Activated naive CD8-positive, alpha-beta T cell treated with anti-CD3 and anti-CD28 coated beads for 36 hours (primary cell): ENCODE results near the gene ARSJ. TPM values are rescaled to one million over a fixed set of nuclear protein-coding genes. Genes with fewer than 3 reads are reported as not detected.
A peak's percentile ranks its signal among the peaks of the same experiment; 100 is the strongest.

Experiments
- DNase-seq: peaks from one replicate; pipeline ENCODE4 v3.0.0; 2021
- H3K27ac Mint-ChIP-seq: one replicate; pipeline ENCODE4 v1.8.0; 2022; ENCODE audit warnings: mild to moderate bottlenecking, moderate library complexity, mixed read lengths
- H3K27me3 Mint-ChIP-seq: one replicate; pipeline ENCODE4 v1.8.0; 2022; ENCODE audit warnings: mild to moderate bottlenecking, mixed read lengths
- H3K36me3 Mint-ChIP-seq: one replicate; pipeline ENCODE4 v1.8.0; 2021; ENCODE audit warnings: mild to moderate bottlenecking, mixed read lengths
- H3K4me1 Mint-ChIP-seq: one replicate; pipeline ENCODE4 v1.8.0; 2021; ENCODE audit warnings: mixed read lengths
- H3K4me3 Mint-ChIP-seq: one replicate; pipeline ENCODE4 v1.8.0; 2022; ENCODE audit warnings: mild to moderate bottlenecking, moderate library complexity, mixed read lengths
- H3K9me3 Mint-ChIP-seq: one replicate; pipeline ENCODE4 v1.8.0; 2022; ENCODE audit warnings: mixed read lengths
- total RNA-seq, 2 experiments: library from RNA; stranded (reverse); gene quantifications; one replicate each; pipeline ENCODE4 v1.2.3, GENCODE V29; 2021

ARSJ gene
- total RNA-seq, 2 experiments from 2014 or later: not detected

DNA sequence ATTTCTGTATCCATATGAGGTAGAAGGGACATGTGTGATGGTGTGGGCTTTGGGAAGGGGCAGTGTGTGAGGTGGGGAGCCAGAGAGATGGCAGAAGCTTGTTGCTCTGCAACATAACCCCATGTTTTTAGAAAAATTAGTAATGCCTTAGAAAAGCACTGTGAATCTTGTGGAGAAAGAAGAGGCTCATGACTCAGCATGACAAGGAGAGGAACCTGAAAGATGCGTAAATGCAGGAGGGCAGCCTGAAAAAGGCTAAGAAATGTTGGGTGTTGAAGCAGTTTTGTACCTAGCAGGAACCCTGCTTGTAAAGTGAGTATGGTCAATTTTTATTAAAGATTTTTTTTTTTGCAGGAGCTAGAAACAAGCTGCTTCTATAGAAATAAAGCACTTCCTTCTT lies 59.8 kb downstream of the ARSJ start:
- H3K9me3 Mint-ChIP-seq: no peaks in the 10 kb centered on the region
- H3K36me3 Mint-ChIP-seq: no peaks in the 10 kb centered on the region
- DNase-seq: no peak
- H3K27ac Mint-ChIP-seq: no peak overlapping the region
- H3K4me3 Mint-ChIP-seq: no peak overlapping the region
- H3K27me3 Mint-ChIP-seq: no peaks in the 10 kb centered on the region
- peaks cover 6% of the 10 kb centered on the region for H3K4me1 Mint-ChIP-seq

GRCh38 chr4:113919145-113919544 lies 60.3 kb downstream of the ARSJ start:
- H3K4me3 Mint-ChIP-seq: no peak overlapping the region
- DNase-seq: no peak
- no peaks in the 10 kb centered on the region for H3K36me3 Mint-ChIP-seq
- peaks cover 6% of the 10 kb centered on the region for H3K4me1 Mint-ChIP-seq
- H3K27me3 Mint-ChIP-seq: no peaks in the 10 kb centered on the region
- no peaks in the 10 kb centered on the region for H3K9me3 Mint-ChIP-seq
- H3K27ac Mint-ChIP-seq: no peak overlapping the region

DNA sequence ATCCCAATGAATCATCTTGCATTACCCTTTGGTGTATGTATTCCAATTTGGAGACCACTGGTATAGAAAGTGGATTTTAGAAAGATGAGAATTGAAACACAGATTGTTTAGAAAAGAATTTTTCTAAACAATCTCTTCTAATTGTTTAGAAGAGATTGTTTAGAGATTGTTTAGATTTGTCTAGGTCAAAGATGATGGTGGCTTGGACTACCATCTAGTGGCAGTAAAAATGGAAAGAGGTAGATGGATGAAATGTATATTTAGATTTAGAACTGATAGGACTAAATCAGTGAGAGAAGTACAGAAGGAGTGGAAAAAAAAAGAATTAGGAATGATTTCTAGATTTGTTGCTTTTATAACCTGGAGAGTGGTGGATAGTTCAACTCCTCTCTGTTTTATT lies 70.6 kb downstream of the ARSJ start:
- H3K4me1 Mint-ChIP-seq: peaks cover 20% of the 10 kb centered on the region
- H3K36me3 Mint-ChIP-seq: peaks cover 3% of the 10 kb centered on the region
- H3K4me3 Mint-ChIP-seq: no peak overlapping the region
- peaks cover 8% of the 10 kb centered on the region for H3K9me3 Mint-ChIP-seq
- H3K27ac Mint-ChIP-seq: no peak overlapping the region
- H3K27me3 Mint-ChIP-seq: no peaks in the 10 kb centered on the region
- DNase-seq: no peak

- Mint-ChIP-seq H3K36me3 (peaks cover 6% of the 10 kb centered on the region), H3K4me1 (peaks cover 25% of the 10 kb centered on the region), H3K9me3 (peaks cover 8% of the 10 kb centered on the region), H3K27ac (no peak overlapping the region), H3K27me3 (no peaks in the 10 kb centered on the region), H3K4me3 (no peak overlapping the region)
- DNase-seq: no peak
Observed at GRCh38 chr4:113907559-113907958, 71.9 kb downstream of the ARSJ start.

GRCh38 chr4:113905301-113905700 lies 74.1 kb downstream of the ARSJ start:
- peaks cover 35% of the 10 kb centered on the region for H3K4me1 Mint-ChIP-seq
- H3K36me3 Mint-ChIP-seq: peaks cover 6% of the 10 kb centered on the region
- no peak for DNase-seq
- H3K27ac Mint-ChIP-seq: no peak overlapping the region
- H3K4me3 Mint-ChIP-seq: no peak overlapping the region
- peaks cover 8% of the 10 kb centered on the region for H3K9me3 Mint-ChIP-seq
- H3K27me3 Mint-ChIP-seq: no peaks in the 10 kb centered on the region

DNA sequence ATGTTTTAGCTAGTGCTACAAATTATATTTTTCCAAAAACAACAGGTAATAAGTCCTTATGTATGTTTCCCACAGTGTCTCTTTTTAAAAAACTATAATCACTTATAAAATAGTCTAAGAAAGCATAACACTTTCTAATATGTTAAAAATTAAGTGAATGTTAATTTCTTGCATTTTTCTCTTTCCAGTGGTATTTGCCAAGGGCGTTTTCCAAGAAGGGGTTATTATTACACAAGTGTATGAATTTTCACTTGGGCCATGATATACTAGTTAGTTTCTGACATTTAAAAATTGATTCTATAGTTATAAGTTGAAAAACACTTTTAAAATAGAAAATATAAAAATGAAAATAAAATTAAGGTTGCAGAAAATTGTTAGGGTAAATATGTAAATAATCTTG lies 74.6 kb downstream of the ARSJ start:
- H3K36me3 Mint-ChIP-seq: peaks cover 8% of the 10 kb centered on the region
- H3K4me3 Mint-ChIP-seq: no peak overlapping the region
- DNase-seq: no peak
- no peaks in the 10 kb centered on the region for H3K27me3 Mint-ChIP-seq
- no peak overlapping the region for H3K27ac Mint-ChIP-seq
- H3K9me3 Mint-ChIP-seq: peaks cover 8% of the 10 kb centered on the region
- peaks cover 38% of the 10 kb centered on the region for H3K4me1 Mint-ChIP-seq

DNA sequence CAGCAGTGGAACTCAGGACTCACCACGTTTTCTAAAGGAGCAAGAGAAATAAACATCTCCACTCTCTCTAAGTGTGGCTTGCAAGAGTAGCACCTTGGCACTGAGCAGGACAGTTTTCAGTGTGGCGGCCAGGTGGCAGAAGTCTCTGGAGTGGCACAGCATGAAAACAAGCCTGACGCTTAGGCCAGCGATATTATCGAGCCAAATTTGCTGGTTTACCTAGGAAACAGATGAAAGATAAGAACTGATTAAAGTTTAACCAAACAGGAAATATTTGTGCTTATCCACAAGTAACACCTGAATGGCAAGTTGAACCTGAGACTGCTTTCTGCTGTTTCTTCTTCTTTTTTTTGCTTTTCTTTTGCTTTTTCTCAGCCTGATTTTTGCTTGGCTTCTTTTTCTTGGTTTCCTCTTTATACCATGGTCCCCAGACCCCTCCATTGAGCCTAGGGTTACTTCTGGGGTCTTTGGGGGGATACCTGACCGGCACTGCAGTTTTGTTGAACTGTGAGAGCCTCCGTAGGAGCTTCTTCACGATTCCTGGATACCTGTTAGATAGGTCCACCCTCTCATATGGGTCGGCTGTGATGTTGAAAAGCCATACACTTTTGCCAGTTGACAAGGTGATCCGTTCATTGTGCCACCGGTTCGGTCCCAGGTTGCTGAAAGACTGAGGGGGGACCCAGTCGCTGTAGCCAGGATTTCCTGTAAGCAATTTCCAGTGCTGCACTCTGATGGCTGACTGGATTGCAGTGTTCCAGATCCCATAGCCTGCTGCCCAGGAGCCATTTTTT lies 77.3 kb downstream of the ARSJ start:
- Mint-ChIP-seq H3K9me3 (peaks cover 1% of the 10 kb centered on the region), H3K4me1 (peaks cover 54% of the 10 kb centered on the region), H3K4me3 (peak overlapping the region; percentile 61), H3K36me3 (peaks cover 11% of the 10 kb centered on the region), H3K27ac (peak overlapping the region; percentile 89), H3K27me3 (no peaks in the 10 kb centered on the region)
- peak; percentile 48 for DNase-seq

DNA sequence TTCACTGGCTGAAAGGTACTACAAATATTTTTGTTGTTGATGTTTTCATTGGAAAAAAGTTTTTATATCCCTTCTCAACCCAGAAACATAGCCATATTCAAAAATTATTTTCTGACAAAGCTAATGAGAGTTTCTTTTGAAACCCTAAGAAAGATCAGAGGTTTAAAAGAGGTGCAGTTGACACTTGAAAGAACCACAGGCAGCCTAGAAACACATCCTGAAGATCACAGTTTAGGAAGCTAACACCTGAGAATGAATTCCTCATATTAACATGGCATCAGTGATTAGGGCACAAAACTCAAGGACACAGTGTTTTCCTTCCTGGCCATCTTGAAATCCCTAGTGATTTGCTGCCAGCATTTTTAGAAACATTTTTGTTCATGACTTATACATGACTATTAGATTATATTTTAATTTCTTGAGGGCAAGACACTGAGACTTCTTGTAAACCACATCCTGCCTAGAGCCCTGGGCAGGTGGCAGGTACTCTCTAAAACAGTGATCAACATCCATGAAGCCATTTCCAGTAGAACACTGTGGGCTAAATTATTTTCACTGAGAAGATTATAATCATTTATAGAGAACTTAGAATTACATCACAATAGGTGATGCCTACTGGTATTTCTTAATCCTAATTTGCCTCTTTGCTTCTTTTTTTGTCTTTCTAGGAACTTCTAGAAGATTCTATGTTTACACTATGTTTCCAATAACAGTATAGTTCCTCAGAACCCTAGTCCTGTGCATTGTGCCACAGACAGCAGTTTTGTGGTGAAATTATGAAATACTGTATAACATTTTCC lies 80.0 kb downstream of the ARSJ start:
- no peak overlapping the region for H3K4me3 Mint-ChIP-seq
- H3K27me3 Mint-ChIP-seq: no peaks in the 10 kb centered on the region
- DNase-seq: no peak
- peaks cover 42% of the 10 kb centered on the region for H3K4me1 Mint-ChIP-seq
- peaks cover 13% of the 10 kb centered on the region for H3K36me3 Mint-ChIP-seq
- H3K9me3 Mint-ChIP-seq: peaks cover 5% of the 10 kb centered on the region
- H3K27ac Mint-ChIP-seq: peak overlapping the region; percentile 83

DNA sequence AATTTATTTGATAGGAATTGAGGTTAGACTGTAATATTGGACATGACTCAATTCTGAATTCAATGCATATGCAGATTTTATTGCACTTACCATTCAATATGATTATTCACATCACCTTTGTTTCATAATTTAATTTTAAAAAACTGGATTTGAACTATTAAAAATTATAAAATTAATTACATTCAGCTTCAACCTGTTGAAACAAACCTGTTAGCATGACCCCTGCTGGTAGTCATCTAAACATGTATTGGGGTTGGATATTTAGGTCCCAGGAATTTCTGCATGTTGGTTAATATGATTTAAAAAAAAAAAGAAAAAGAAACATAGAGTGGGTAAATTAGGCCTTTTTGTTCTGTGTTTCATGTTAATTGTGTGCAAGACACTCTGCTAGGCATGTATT lies 85.9 kb downstream of the ARSJ start:
- H3K36me3 Mint-ChIP-seq: peaks cover 12% of the 10 kb centered on the region
- H3K9me3 Mint-ChIP-seq: peaks cover 11% of the 10 kb centered on the region
- no peak overlapping the region for H3K27ac Mint-ChIP-seq
- H3K4me3 Mint-ChIP-seq: no peak overlapping the region
- peaks cover 14% of the 10 kb centered on the region for H3K4me1 Mint-ChIP-seq
- no peaks in the 10 kb centered on the region for H3K27me3 Mint-ChIP-seq
- DNase-seq: no peak

DNA sequence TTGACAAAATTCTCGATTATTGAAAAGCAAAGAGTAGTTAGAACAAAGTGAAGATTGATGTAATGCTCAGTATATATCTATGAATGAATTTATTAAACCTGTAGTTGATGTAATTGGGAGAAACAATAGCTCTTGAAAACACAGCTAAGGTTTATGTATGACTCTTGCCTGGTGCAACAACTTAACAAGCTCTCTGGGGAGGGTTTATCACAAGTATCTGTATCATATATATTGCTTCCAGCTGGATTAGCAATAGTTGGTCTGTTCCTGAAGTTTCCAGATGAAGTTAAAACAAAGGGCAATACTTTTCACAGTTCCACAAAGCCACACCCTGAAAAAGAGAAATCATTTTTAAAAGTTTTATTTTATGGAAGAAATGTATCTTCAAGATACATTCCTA lies 91.4 kb downstream of the ARSJ start:
- Mint-ChIP-seq H3K27ac (no peak overlapping the region), H3K9me3 (peaks cover 16% of the 10 kb centered on the region), H3K36me3 (peaks cover 9% of the 10 kb centered on the region), H3K4me3 (no peak overlapping the region), H3K27me3 (no peaks in the 10 kb centered on the region), H3K4me1 (peaks cover 3% of the 10 kb centered on the region)
- no peak for DNase-seq

DNA sequence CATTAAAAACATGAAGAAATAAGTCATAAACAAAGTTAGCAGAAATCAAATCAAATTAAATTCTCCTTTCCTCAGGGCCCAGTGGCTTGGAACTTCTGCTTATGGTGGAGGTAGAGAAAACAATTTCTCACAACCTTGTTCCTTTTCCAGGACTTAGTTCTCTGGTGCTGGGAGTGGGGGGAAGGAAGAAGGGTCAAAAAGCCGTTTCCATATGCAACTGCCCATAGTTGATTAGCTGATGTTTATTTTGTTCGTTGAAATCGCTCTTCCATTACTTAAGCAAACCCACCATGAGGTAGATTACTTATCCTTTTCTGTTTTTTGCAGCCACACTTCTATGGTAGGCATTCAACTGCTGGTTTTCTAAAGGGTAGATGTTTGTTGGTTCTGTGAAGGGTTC lies 94.2 kb downstream of the ARSJ start:
- no peak overlapping the region for H3K4me3 Mint-ChIP-seq
- H3K36me3 Mint-ChIP-seq: peaks cover 9% of the 10 kb centered on the region
- H3K9me3 Mint-ChIP-seq: peaks cover 16% of the 10 kb centered on the region

DNA sequence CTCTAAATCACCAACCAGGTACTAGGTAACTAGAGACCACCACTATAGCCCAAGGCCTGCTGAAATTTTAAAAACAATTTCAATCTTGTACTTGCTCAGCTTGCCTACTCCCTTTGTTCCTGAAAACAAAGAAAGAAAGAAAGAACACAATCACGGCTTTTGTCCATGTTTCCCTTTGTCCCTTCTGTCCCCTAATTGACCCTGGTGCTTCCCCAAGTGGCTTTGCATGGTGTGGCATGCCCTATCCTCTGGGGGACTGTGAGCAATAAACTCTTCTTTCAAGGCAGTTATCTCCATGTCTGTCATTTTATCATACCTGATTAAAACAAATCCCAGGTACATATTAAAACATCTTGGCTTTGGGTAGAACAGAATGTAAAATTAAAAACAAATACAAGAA lies 94.8 kb downstream of the ARSJ start:
- Mint-ChIP-seq H3K4me3 (no peak overlapping the region), H3K27ac (no peak overlapping the region), H3K27me3 (no peaks in the 10 kb centered on the region), H3K4me1 (peaks cover 14% of the 10 kb centered on the region), H3K9me3 (peaks cover 10% of the 10 kb centered on the region), H3K36me3 (peaks cover 3% of the 10 kb centered on the region)
- DNase-seq: no peak

More for the DNA sequence above, 94.2 kb downstream of the ARSJ start:
- Mint-ChIP-seq H3K4me1 (peaks cover 12% of the 10 kb centered on the region), H3K27ac (no peak overlapping the region), H3K27me3 (no peaks in the 10 kb centered on the region)
- DNase-seq: no peak

GRCh38 chr4:113882668-113883067 lies 96.8 kb downstream of the ARSJ start:
- H3K4me3 Mint-ChIP-seq: no peak overlapping the region
- no peak for DNase-seq
- peaks cover 14% of the 10 kb centered on the region for H3K4me1 Mint-ChIP-seq
- H3K9me3 Mint-ChIP-seq: peaks cover 9% of the 10 kb centered on the region
- no peaks in the 10 kb centered on the region for H3K27me3 Mint-ChIP-seq
- H3K27ac Mint-ChIP-seq: no peak overlapping the region
- H3K36me3 Mint-ChIP-seq: no peaks in the 10 kb centered on the region

- Mint-ChIP-seq H3K36me3 (no peaks in the 10 kb centered on the region), H3K4me1 (peaks cover 14% of the 10 kb centered on the region), H3K27me3 (no peaks in the 10 kb centered on the region), H3K27ac (no peak overlapping the region), H3K9me3 (peaks cover 9% of the 10 kb centered on the region), H3K4me3 (no peak overlapping the region)
- DNase-seq: no peak
Observed at GRCh38 chr4:113881256-113881655, 98.2 kb downstream of the ARSJ start.

- no peak for DNase-seq
- Mint-ChIP-seq H3K4me3 (no peak overlapping the region), H3K4me1 (peaks cover 14% of the 10 kb centered on the region), H3K36me3 (no peaks in the 10 kb centered on the region), H3K27me3 (no peaks in the 10 kb centered on the region), H3K9me3 (peaks cover 7% of the 10 kb centered on the region), H3K27ac (no peak overlapping the region)
Observed at GRCh38 chr4:113880240-113881028, 99.0 kb downstream of the ARSJ start.
